Endothelial cell (in vitro differentiated cells): ENCODE results near the gene HDAC4. TPM values are rescaled to one million over a fixed set of nuclear protein-coding genes. Genes with fewer than 3 reads are reported as not detected.

Source experiments
- DNase-seq: peaks from one replicate; pipeline ENCODE4 v3.0.0; 2021; ENCODE audit warnings: low spot score
- H3K27ac Mint-ChIP-seq: one replicate; pipeline ENCODE4 v1.8.0; 2021; ENCODE audit warnings: mixed read lengths, inconsistent platforms; ENCODE audit not compliant: unreplicated experiment
- H3K27me3 Mint-ChIP-seq: one replicate; pipeline ENCODE4 v1.8.0; 2021; ENCODE audit warnings: mild to moderate bottlenecking, moderate library complexity, mixed read lengths, inconsistent platforms; ENCODE audit not compliant: unreplicated experiment
- H3K36me3 Mint-ChIP-seq: one replicate; pipeline ENCODE4 v1.8.0; 2021; ENCODE audit warnings: mild to moderate bottlenecking, low read depth, mixed read lengths, inconsistent platforms; ENCODE audit not compliant: unreplicated experiment
- H3K4me1 Mint-ChIP-seq: one replicate; pipeline ENCODE4 v1.8.0; 2021; ENCODE audit warnings: mild to moderate bottlenecking, mixed read lengths, inconsistent platforms; ENCODE audit not compliant: unreplicated experiment
- H3K4me3 Mint-ChIP-seq: one replicate; pipeline ENCODE4 v1.8.0; 2021; ENCODE audit warnings: mild to moderate bottlenecking, mixed read lengths, inconsistent platforms; ENCODE audit not compliant: unreplicated experiment
- H3K9me3 Mint-ChIP-seq: one replicate; pipeline ENCODE4 v1.8.0; 2021; ENCODE audit warnings: mixed read lengths, inconsistent platforms; ENCODE audit not compliant: unreplicated experiment
- CTCF ChIP-seq: fragments of 200-600 bp; sonication (generic); IDR thresholded peaks from one replicate; pipeline ENCODE4 v1.5.0; 2021; ENCODE audit warnings: antibody characterized with exemption; ENCODE audit not compliant: unreplicated experiment
- total RNA-seq: library from RNA; stranded (reverse); fragmentation: NEBNext Ultra II Directional; extraction: Animal tissue kit (Norgen Biotek cat#: 25700); gene quantifications from one replicate; pipeline ENCODE4 v1.2.1, GENCODE V29; 2021; ENCODE audit not compliant: unreplicated experiment

Gene HDAC4
- total RNA-seq, 1 donor from 2014 or later: 26.0 TPM

GRCh38 chr2:239153806-239154591, 246.8 kb downstream of the HDAC4 start:
- H3K4me1 Mint-ChIP-seq: peaks cover 6% of the 10 kb centered on the region
- H3K27me3 Mint-ChIP-seq: peaks cover 1% of the 10 kb centered on the region
- TF ChIP-seq CTCF: no peak
- no peaks in the 10 kb centered on the region for H3K9me3 Mint-ChIP-seq
- H3K36me3 Mint-ChIP-seq: peaks cover 21% of the 10 kb centered on the region
- H3K4me3 Mint-ChIP-seq: no peak overlapping the region
- DNase-seq: no peak
- no peak overlapping the region for H3K27ac Mint-ChIP-seq

GRCh38 chr2:239152916-239153305, 247.9 kb downstream of the HDAC4 start:
- H3K9me3 Mint-ChIP-seq: no peaks in the 10 kb centered on the region
- peaks cover 1% of the 10 kb centered on the region for H3K27me3 Mint-ChIP-seq
- no peak for DNase-seq
- TF ChIP-seq CTCF: no peak
- no peak overlapping the region for H3K4me3 Mint-ChIP-seq
- peaks cover 4% of the 10 kb centered on the region for H3K4me1 Mint-ChIP-seq
- H3K36me3 Mint-ChIP-seq: peaks cover 21% of the 10 kb centered on the region
- no peak overlapping the region for H3K27ac Mint-ChIP-seq

GRCh38 chr2:239152239-239152915, 248.4 kb downstream of the HDAC4 start:
- no peak overlapping the region for H3K4me3 Mint-ChIP-seq
- TF ChIP-seq CTCF: no peak
- peaks cover 21% of the 10 kb centered on the region for H3K36me3 Mint-ChIP-seq
- no peak overlapping the region for H3K27ac Mint-ChIP-seq
- DNase-seq: no peak
- no peaks in the 10 kb centered on the region for H3K9me3 Mint-ChIP-seq
- H3K4me1 Mint-ChIP-seq: peaks cover 4% of the 10 kb centered on the region
- H3K27me3 Mint-ChIP-seq: peaks cover 1% of the 10 kb centered on the region

GRCh38 chr2:239151201-239152131, 249.4 kb downstream of the HDAC4 start:
- Mint-ChIP-seq H3K27ac (no peak overlapping the region), H3K27me3 (peaks cover 1% of the 10 kb centered on the region), H3K9me3 (no peaks in the 10 kb centered on the region), H3K36me3 (peaks cover 21% of the 10 kb centered on the region), H3K4me3 (no peak overlapping the region), H3K4me1 (peaks cover 4% of the 10 kb centered on the region)
- no peak for DNase-seq
- TF ChIP-seq CTCF: no peak
